ENCODE measurements around the gene DEDD2. TPM values are rescaled to one million over a fixed set of nuclear protein-coding genes. Genes with fewer than 3 reads are reported as not detected.

Gene DEDD2
- total and polyA plus RNA-seq, 3 donors from 2014 or later = 40.7 to 80.0 (median 54.4) TPM

- Histone ChIP-seq H3K4me3 (no peak overlapping the region), H3K4me1 (no peaks in the 10 kb centered on the region), H3K27me3 (no peaks in the 10 kb centered on the region), H3K36me3 (ENCODE audit: low read depth, missing control alignments) (no peaks in the 10 kb centered on the region), H3K27ac (no peak overlapping the region), H3K9me3 (no peaks in the 10 kb centered on the region)
- DNase-seq = no peak
- no peak for TF ChIP-seq POLR2A (IDR thresholded peaks at IDR 0.05)
- no peak for TF ChIP-seq CTCF (IDR thresholded peaks at IDR 0.05)
- intact Hi-C loops (cut with DNase I; ENCODE audit: low total_unique reads) = no loop called here
- 56 to 63% methylated on average over 15 of the region's 15 CpGs for WGBS, 2 donors
Observed at GRCh38 chr19:42154471-42155323, 62.8 kb downstream of the DEDD2 start.

DNA sequence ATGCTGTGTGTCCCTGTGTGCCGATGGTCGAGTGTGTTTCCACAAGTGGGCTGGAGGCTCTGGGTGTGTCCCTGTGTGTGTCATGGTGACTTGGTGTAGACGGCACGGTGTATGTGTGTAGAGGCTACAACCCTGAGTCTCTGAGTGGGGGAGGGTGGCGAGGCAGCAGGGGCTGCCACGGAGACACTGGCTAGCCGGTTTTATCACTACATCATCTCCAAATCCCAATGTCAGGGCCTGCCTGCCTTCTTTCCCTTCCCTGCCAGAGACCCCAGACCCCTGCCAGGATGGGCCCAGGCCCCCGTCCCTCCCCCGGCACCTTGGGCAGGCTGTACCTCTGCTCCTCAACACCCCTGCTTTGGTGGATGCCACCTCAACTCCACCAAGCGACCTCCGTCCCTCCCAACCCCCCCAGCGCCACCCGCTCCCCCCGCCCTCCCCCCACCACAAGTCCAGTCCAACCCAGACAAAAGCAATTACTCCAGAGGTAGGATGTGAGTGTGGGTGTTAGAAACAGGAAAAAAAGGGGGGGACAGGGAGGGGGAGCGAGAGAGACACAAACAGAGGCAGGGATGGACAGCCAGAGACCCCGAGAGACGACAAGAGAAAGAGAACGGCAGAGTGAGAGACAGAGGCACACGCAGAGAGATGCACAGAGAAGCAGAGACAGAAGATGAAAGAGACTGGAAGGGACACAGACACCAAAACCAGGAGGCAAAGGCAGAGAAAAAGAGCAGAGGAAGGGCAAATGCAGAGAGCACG, 63.6 kb downstream of the DEDD2 start:
- Histone ChIP-seq H3K4me1 (no peaks in the 10 kb centered on the region), H3K4me3 (no peak overlapping the region), H3K36me3 (ENCODE audit: low read depth, missing control alignments) (no peaks in the 10 kb centered on the region), H3K9me3 (no peaks in the 10 kb centered on the region), H3K27me3 (no peaks in the 10 kb centered on the region), H3K27ac (no peak overlapping the region)
- TF ChIP-seq POLR2A (IDR thresholded peaks at IDR 0.05) (no peak), CTCF (IDR thresholded peaks at IDR 0.05) (no peak)
- DNase-seq = no peak
- WGBS, 2 donors = 44 to 67% methylated on average over 20 of the region's 20 CpGs
- intact Hi-C loops (cut with DNase I; ENCODE audit: low total_unique reads) = no loop called here

DNA sequence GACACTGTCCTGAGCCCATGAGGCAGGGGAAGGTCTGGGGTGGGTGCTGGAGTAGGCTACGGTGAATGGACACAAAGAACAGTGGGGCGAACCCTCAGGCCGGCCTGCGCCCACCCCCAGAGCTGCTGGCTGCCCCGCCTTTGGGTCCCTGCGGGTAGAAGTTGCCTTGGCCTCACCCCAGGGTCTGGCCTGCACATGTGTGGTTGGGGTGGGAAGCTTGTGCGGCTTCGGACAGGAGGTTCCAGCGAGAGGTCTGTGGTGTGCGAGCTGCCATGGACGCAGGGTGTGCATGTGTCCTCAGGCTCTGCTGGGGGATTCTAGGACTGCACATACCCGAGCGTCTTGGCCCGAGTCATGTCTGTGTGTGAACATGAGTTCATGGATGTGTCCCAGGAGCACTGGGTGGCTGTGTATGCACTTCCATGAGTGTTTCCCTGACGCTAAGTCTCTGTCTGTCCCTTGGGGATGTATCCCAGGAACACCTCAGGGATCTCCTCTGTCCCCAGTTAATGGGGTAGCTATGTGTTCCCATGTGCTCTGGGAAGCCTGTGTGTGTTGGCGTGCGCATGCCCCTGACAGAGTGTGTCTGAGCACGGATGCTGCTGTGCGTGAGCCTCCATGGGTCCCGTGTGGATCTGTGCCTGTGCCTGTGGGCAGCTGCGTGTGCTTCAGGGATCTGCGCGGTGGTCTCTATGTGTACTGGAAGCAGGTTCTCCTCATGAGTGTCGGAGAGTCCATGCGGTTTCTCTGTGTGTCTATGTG, 64.4 kb downstream of the DEDD2 start:
- H3K4me1 ChIP-seq = no peaks in the 10 kb centered on the region
- H3K27me3 ChIP-seq = no peaks in the 10 kb centered on the region
- TF ChIP-seq CTCF (IDR thresholded peaks at IDR 0.05) (no peak), POLR2A (IDR thresholded peaks at IDR 0.05) (no peak)
- no peaks in the 10 kb centered on the region for H3K36me3 ChIP-seq (ENCODE audit: low read depth, missing control alignments)
- no peak for DNase-seq
- H3K4me3 ChIP-seq = no peak overlapping the region
- no peaks in the 10 kb centered on the region for H3K9me3 ChIP-seq
- H3K27ac ChIP-seq = no peak overlapping the region
- intact Hi-C loops (cut with DNase I; ENCODE audit: low total_unique reads) = no loop called here
- 87 to 92% methylated on average over 23 to 25 of the region's 25 CpGs for WGBS, 2 donors

DNA sequence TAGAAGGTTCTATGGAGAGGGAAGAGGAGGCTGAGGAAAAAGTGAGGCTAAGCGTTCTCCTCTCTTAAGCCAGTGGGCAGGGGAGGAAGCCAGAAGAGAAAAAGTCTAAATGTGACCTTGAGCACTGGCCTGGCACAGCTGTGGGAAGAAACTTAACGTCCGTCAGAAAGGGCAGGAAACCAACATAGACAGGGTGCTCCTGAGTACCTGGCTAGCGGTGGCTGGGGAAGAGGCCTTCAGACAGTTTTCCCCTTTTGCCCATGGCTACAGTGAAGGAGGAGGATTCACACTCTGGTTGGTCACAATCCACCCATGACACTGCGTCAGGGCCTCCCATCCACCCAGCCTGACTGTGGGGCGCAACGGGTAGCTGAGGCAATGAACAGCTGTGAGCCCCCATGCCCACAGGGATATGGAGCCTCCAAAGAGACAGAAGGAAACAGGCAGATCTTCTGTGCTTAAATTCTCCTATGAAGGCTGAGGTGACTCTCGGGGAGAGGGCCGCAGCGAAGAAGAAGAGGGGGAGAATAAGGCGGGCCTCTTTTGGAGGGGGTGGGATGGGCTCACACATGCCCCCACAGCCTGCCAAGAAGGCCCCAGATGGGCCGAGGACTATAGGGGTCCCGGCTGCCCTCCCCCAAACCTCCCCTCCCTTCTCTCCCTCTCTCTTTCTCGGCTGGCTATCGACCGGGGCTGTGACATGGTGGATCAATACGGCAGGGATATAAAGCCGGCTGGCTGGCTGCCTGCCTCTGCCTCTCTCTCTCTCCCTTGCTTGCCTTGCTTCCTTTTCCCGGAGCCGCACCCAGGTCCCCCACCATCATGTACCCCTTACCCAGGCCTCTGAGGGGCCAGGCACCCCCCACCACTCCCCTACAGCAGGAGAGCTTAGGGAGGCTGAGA, 65.4 kb downstream of the DEDD2 start:
- Histone ChIP-seq H3K4me3 (no peak overlapping the region), H3K27me3 (no peaks in the 10 kb centered on the region), H3K36me3 (ENCODE audit: low read depth, missing control alignments) (no peaks in the 10 kb centered on the region), H3K9me3 (no peaks in the 10 kb centered on the region), H3K4me1 (no peaks in the 10 kb centered on the region), H3K27ac (no peak overlapping the region)
- 59 to 61% methylated on average over 20 of the region's 20 CpGs for WGBS, 2 donors
- intact Hi-C loops (cut with DNase I; ENCODE audit: low total_unique reads) = no loop called here
- DNase-seq = no peak
- TF ChIP-seq POLR2A (IDR thresholded peaks at IDR 0.05) = no peak
- TF ChIP-seq CTCF (IDR thresholded peaks at IDR 0.05) = no peak

All from testis (tissue), 3 donors.